CD4-positive, alpha-beta T cell treated with Interleukin-10 for 1 hour (primary cell): ENCODE measurements around the gene UGGT2.
"Not testable (repeated sequence)": the region's sequence is repeated elsewhere in the genome, so short reads cannot be mapped to it uniquely, and the experiment has no call there.

ENCODE experiments used
- DNase-seq: peaks from one replicate; pipeline ENCODE4 v3.0.0-alpha.2; 2020

Gene UGGT2

GRCh38 chr13:95791084-95791722, 262.0 kb downstream of the UGGT2 start:
- DNase-seq, result no peak

DNA sequence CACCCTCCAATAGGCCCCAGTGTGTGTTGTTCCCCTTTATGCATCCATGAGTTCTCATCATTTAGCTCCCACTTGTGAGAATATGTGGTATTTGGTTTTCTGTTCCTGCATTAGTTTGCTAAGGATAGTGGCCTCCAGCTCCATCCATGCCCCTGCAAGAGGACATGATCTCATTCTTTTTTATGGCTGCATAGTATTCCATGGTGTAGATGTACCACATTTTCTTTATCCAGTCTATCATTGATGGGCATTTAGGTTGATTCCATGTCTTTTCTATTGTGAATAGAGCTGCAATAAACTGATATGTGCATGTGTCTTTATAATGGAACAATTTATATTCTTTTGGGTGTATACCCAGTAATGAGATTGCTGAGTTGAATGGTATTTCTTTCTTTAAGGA, 263.9 kb downstream of the UGGT2 start:
- not testable (repeated sequence) for DNase-seq

DNA sequence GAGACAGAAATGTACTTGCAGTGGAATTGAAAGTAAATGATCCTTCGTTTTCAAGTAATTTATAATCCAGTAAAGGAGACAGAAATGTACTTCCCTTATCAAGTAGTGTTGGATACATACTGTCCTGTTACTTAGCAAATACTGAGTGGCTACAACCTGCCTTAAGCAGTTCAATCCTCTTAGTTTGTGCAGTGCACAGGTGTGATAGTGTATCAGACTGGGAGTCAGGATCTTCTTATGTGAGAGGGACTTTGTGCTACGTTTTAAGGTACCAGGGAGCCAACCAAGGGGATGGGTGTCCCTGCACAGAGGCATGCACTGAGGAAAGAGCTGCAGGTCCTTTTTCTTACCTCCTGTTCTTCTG, 265.1 kb downstream of the UGGT2 start:
- DNase-seq, result no peak

DNA sequence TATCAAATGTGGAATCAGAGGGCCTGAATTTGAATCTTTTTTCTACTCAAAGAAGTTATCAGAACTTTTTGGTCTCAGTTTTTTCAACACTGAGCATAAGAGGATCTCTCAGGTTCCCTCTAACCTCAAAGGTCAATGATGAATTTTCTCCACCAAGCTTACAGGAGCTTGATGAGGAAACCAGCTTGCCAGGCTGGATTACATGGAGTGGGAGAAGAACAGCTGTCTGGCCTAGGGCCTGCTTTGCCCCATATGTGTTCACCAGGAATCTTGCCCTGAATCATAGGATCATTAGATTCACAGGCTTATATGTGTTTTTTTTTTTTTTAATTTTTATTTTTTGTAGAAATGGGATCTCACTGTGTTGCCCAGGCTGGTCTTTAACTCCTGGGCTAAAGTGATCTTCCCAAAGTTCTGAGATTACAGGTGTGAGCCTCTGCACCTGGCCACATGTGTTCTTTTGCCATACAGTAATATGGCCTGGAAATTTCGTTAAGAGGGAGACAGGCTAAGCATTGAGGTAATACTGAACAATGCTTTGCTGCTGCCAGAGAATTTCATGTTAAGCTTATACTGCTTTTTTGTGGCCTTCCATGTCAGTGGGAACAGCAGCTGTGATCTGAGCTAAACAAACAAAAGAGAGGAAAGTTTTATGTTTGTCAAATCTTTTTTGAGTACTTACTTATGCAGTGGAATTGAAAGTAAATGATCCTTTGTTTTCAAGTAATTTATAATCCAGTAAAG, 265.7 kb downstream of the UGGT2 start:
- DNase-seq, result no peak

DNA sequence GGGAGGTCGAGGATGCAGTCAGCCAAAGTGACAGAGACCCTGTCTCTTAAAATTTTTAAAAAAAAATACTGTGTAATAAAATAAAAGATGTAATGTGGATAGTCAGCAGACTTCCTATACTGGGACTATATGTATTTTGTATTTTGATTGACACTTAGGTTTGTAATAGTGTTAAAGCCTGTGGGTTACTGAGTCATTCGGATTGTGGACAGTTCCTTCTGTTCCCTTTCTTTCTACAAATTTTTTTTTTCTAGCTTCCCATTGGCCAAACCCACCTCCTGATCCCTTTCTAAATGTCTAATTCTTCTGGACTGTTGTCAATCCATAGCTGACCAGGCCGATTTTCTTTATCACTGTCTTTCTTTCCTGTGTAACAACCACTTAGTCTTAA, 268.3 kb downstream of the UGGT2 start:
- DNase-seq, result no peak

DNA sequence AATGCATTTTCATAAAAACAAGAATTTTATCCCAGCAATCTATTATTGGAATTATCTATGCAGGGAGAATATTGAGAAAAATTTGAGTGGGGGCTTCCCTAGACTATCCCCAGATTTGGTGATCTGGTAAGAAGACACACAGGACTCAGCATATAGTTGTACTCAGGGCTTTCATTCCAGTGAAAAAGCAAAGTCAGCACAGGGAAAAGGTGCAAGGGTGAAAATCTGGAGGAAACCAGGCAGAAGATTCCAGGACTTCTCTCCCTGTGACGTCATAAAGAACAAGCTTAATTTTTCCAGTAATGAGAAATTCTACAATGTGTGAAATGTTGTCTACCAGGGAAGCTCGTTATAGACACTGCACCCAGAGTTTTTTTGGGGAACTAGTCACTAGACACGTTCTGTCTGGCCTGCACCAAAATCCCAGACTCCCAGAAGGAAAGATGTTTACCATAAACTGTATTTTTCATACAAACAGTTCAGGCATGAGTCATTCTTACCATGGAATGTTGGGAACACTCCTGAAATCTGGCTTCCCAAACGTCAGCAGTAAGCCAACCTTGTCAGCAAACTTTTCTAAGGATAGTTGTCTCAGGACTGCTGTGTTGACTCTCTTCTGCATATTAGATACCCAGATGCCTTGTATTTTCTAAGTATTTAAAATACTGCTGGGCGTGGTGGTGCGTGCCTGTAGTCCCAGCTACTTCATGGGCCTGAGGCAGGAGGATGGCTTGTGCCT, 268.9 kb downstream of the UGGT2 start:
- no peak for DNase-seq

- no peak for DNase-seq
Measured at GRCh38 chr13:95783747-95784146, 269.5 kb downstream of the UGGT2 start.

- DNase-seq, result not testable (repeated sequence)
Measured at GRCh38 chr13:95781940-95782339, 271.3 kb downstream of the UGGT2 start.

- no peak for DNase-seq
Measured at GRCh38 chr13:95781016-95781415, 272.2 kb downstream of the UGGT2 start.

GRCh38 chr13:95779522-95779921, 273.7 kb downstream of the UGGT2 start:
- DNase-seq, result no peak

DNA sequence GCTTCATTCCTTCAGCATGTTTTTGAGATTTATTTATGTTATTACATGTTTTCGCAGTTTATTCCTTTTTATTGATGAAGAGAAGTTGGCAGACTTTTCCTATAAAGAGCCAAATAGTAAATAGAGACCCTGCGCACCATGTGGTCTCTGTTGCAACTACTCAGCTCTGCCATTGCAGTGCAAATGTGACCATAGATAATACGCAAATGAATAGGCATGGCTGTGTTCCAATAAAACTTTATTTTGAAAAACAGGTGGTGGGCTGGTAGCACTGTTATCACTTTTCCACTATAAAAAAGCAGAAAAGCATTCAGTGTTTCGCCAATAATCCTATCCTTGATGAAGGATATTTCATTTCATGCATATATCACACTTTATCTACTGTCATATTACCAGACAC, 281.3 kb downstream of the UGGT2 start:
- DNase-seq, result no peak

DNA sequence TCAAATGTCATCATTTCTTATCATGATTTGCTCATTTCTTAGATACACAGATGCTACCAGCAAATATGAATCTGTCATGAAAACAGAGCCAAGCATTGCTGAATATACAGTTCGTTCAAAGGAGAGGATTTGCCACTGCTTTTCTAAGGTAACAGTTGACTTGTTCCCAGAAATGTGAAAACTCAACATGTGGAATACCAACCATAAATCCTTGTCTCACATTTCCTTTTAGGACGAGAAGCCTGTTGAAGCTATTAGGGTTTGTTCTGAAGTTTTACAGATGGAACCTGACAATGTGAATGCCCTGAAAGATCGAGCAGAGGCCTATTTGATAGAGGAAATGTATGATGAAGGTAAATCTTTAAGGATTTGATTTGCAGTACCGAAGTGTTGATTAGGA, 289.6 kb downstream of the UGGT2 start:
- DNase-seq, result no peak

GRCh38 chr13:95762626-95763025, 290.6 kb downstream of the UGGT2 start:
- DNase-seq, result not testable (repeated sequence)

- no peak for DNase-seq
Measured at GRCh38 chr13:95756072-95756471, 297.1 kb downstream of the UGGT2 start.

DNA sequence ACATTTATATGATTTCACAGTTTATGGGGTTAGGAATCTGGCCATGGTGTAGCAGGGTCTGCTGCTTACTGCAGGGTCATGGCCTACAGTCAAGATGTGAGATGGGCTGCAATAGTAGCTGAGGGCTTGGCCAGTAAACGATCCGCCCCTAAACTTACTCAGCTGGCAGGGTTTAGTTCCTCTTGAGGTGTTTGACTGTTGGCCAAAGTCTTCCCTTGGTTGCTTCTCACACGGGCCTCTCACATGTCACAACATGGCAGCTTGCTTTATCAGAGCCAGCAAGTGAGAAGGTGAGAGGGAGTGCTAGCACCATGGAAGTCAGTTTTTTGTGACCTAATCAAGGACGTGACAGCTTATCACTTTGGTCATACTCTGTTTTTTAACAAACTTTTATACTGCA, 299.1 kb downstream of the UGGT2 start:
- DNase-seq, result no peak

DNA sequence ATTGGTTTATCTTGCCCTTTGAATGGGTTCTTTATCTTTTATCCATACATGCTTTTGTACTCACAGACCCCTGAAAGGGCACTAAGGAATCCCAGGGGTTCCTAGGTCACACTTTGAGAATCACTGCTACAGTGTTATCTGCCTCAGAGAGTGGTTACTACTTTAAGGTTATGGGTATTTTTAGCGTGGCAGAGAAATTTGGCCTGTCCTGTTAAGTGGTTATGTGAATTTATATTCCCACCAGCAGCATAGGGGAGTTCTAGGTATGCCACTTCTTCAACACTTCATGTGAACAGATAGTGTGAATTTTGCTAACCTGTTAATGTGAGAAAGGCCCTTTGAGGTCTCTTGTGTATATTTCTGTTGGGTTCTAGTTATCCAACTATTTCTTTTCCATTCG, 300.5 kb downstream of the UGGT2 start:
- no peak for DNase-seq
